HEK293 (cell line): Measurements from ENCODE around the gene DCST2.

Experiments
- EGR2 ChIP-seq: fragments of 450-650 bp; formaldehyde crosslinking; IDR thresholded peaks from 2 replicates; pipeline ENCODE4 v1.5.1; 2016; ENCODE audit warnings: low read depth, missing biosample characterization, missing genetic modification characterization
- GLIS1 ChIP-seq: fragments of 450-650 bp; formaldehyde crosslinking; IDR thresholded peaks from 2 replicates; pipeline ENCODE4 v1.5.1; 2016; ENCODE audit warnings: missing biosample characterization, missing genetic modification characterization
- OVOL3 ChIP-seq: fragments of 450-650 bp; formaldehyde crosslinking; IDR thresholded peaks from 2 replicates; pipeline ENCODE4 v1.5.1; 2016; ENCODE audit warnings: missing biosample characterization, missing genetic modification characterization
- SCRT2 ChIP-seq: fragments of 450-650 bp; formaldehyde crosslinking; IDR thresholded peaks from 2 replicates; pipeline ENCODE4 v1.5.1; 2016; ENCODE audit warnings: missing biosample characterization, missing genetic modification characterization
- SP2 ChIP-seq: fragments of 450-650 bp; formaldehyde crosslinking; IDR thresholded peaks from 2 replicates; pipeline ENCODE4 v1.5.1; 2016; ENCODE audit warnings: missing biosample characterization, missing genetic modification characterization
- WT1 ChIP-seq: fragments of 450-650 bp; formaldehyde crosslinking; IDR thresholded peaks from 2 replicates; pipeline ENCODE4 v1.5.1; 2016; ENCODE audit warnings: missing biosample characterization, missing genetic modification characterization
- ZBTB8A ChIP-seq: fragments of 450-650 bp; formaldehyde crosslinking; IDR thresholded peaks from 2 replicates; pipeline ENCODE4 v1.5.1; 2016; ENCODE audit warnings: missing biosample characterization, missing genetic modification characterization
- ZFP37 ChIP-seq: fragments of 450-650 bp; formaldehyde crosslinking; IDR thresholded peaks from 2 replicates; pipeline ENCODE4 v1.5.1; 2016; ENCODE audit warnings: missing biosample characterization, missing genetic modification characterization
- ZNF133 ChIP-seq: fragments of 450-650 bp; formaldehyde crosslinking; IDR thresholded peaks from 2 replicates; pipeline ENCODE4 v1.5.1; 2016; ENCODE audit warnings: missing biosample characterization, missing genetic modification characterization
- ZNF157 ChIP-seq: fragments of 450-650 bp; formaldehyde crosslinking; IDR thresholded peaks from 2 replicates; pipeline ENCODE4 v1.5.1; 2016; ENCODE audit warnings: missing biosample characterization, missing genetic modification characterization
- ZNF19 ChIP-seq: fragments of 450-650 bp; formaldehyde crosslinking; IDR thresholded peaks from 2 replicates; pipeline ENCODE4; 2016; ENCODE audit warnings: missing biosample characterization, missing genetic modification characterization, low read depth
- ZNF214 ChIP-seq: fragments of 450-650 bp; formaldehyde crosslinking; IDR thresholded peaks from 2 replicates; pipeline ENCODE4 v1.5.1; 2017; ENCODE audit warnings: missing biosample characterization, mild to moderate bottlenecking, missing genetic modification characterization, borderline replicate concordance
- ZNF221 ChIP-seq: fragments of 450-650 bp; formaldehyde crosslinking; IDR thresholded peaks from 2 replicates; pipeline ENCODE4 v1.5.1; 2017; ENCODE audit warnings: missing biosample characterization, missing genetic modification characterization, borderline replicate concordance
- ZNF239 ChIP-seq: fragments of 450-650 bp; formaldehyde crosslinking; IDR thresholded peaks from 2 replicates; pipeline ENCODE4 v1.5.1; 2016; ENCODE audit warnings: missing biosample characterization, missing genetic modification characterization
- ZNF266 ChIP-seq: fragments of 450-650 bp; formaldehyde crosslinking; IDR thresholded peaks from 2 replicates; pipeline ENCODE4 v1.5.1; 2016; ENCODE audit warnings: missing biosample characterization, missing genetic modification characterization, low read depth
- ZNF311 ChIP-seq: fragments of 450-650 bp; formaldehyde crosslinking; IDR thresholded peaks from 2 replicates; pipeline ENCODE4 v1.5.1; 2017; ENCODE audit warnings: missing biosample characterization, missing genetic modification characterization, borderline replicate concordance
- ZNF530 ChIP-seq: fragments of 450-650 bp; formaldehyde crosslinking; IDR thresholded peaks from 2 replicates; pipeline ENCODE4 v1.5.1; 2016; ENCODE audit warnings: low read depth, missing biosample characterization, missing genetic modification characterization
- ZNF558 ChIP-seq: fragments of 450-650 bp; formaldehyde crosslinking; IDR thresholded peaks from 2 replicates; pipeline ENCODE4 v1.5.1; 2016; ENCODE audit warnings: missing biosample characterization, missing genetic modification characterization
- ZNF561 ChIP-seq: fragments of 450-650 bp; IDR thresholded peaks from 2 replicates; pipeline ENCODE4 v1.5.1; 2018; ENCODE audit warnings: missing biosample characterization, missing genetic modification characterization, borderline replicate concordance
- ZNF626 ChIP-seq: fragments of 450-650 bp; sonication (Bioruptor Pico); formaldehyde crosslinking; IDR thresholded peaks from 2 replicates; pipeline ENCODE4 v1.5.1; 2018; ENCODE audit warnings: missing biosample characterization, missing genetic modification characterization, inconsistent platforms
- ZNF785 ChIP-seq: fragments of 450-650 bp; formaldehyde crosslinking; IDR thresholded peaks from 2 replicates; pipeline ENCODE4 v1.5.1; 2016; ENCODE audit warnings: missing biosample characterization, missing genetic modification characterization
- ZNF830 ChIP-seq: fragments of 450-650 bp; IDR thresholded peaks from 2 replicates; pipeline ENCODE4 v1.5.0; 2018; ENCODE audit warnings: missing biosample characterization, missing genetic modification characterization, low read depth, mild to moderate bottlenecking, moderate library complexity
- TF ChIP-seq, protein P1 (sequence below): fragments of 450-650 bp; formaldehyde crosslinking; IDR thresholded peaks from 2 replicates; pipeline ENCODE4 v1.5.0; 2017; ENCODE audit warnings: missing biosample characterization, missing genetic modification characterization, borderline replicate concordance
- TF ChIP-seq, protein P2 (sequence below): fragments of 450-650 bp; formaldehyde crosslinking; IDR thresholded peaks from 2 replicates; pipeline ENCODE4 v1.5.1; 2016; ENCODE audit warnings: missing biosample characterization, missing genetic modification characterization
- TF ChIP-seq, protein P3 (sequence below): fragments of 450-650 bp; formaldehyde crosslinking; IDR thresholded peaks from 2 replicates; pipeline ENCODE4 v1.5.1; 2016; ENCODE audit warnings: missing biosample characterization, missing genetic modification characterization
- TF ChIP-seq, protein P4 (sequence below): fragments of 450-650 bp; formaldehyde crosslinking; IDR thresholded peaks from 2 replicates; pipeline ENCODE4 v1.5.1; 2017; ENCODE audit warnings: missing biosample characterization, missing genetic modification characterization
- TF ChIP-seq, protein P5 (sequence below): fragments of 450-650 bp; formaldehyde crosslinking; IDR thresholded peaks from 2 replicates; pipeline ENCODE4 v1.5.1; 2016; ENCODE audit warnings: missing biosample characterization, missing genetic modification characterization
- TF ChIP-seq, protein P6 (sequence below): fragments of 450-650 bp; formaldehyde crosslinking; IDR thresholded peaks from 2 replicates; pipeline ENCODE4 v1.5.1; 2016; ENCODE audit warnings: missing biosample characterization, missing genetic modification characterization

DCST2 gene

DNA sequence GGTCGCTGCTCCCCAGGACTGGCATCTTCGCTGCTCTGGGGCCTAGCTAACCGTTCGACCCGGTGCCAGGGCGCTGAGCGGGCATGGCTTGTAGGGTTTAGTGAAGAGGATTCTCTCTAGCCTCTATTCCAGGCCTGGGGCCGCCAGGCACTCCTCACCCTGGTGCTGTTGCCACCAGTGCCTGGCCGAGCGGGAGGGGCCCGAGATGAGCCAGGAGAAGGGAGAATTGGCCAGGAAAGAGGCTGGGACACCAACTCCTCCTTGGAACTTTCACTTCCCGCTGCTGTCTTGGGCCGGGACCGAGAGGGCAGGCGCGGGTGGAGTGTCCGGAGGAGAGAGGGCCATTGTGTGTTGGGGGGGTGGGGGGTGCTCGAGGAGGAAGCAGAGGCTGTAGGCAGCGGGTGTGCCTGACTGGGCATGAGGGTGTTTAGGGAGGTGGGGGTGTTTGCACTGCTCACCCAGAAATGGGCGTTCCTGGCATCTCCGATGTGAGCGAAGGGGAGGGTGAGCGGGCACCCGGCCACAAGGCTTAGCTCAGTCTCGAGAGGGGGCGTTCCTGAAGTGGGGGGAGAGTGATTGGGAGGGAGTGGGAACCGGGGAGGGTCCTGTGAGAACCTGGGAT is 18.3 kb upstream of the DCST2 start (continued):
- TF ChIP-seq, protein P1, sequence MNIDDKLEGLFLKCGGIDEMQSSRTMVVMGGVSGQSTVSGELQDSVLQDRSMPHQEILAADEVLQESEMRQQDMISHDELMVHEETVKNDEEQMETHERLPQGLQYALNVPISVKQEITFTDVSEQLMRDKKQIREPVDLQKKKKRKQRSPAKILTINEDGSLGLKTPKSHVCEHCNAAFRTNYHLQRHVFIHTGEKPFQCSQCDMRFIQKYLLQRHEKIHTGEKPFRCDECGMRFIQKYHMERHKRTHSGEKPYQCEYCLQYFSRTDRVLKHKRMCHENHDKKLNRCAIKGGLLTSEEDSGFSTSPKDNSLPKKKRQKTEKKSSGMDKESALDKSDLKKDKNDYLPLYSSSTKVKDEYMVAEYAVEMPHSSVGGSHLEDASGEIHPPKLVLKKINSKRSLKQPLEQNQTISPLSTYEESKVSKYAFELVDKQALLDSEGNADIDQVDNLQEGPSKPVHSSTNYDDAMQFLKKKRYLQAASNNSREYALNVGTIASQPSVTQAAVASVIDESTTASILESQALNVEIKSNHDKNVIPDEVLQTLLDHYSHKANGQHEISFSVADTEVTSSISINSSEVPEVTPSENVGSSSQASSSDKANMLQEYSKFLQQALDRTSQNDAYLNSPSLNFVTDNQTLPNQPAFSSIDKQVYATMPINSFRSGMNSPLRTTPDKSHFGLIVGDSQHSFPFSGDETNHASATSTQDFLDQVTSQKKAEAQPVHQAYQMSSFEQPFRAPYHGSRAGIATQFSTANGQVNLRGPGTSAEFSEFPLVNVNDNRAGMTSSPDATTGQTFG (tag by site-specific recombination) = no peak
- TF ChIP-seq OVOL3 = no peak
- TF ChIP-seq EGR2 (tag by site-specific recombination) = peak; percentile 93
- no peak for TF ChIP-seq ZNF561 (tag by site-specific recombination)
- no peak for TF ChIP-seq ZNF311 (tag by site-specific recombination)
- no peak for TF ChIP-seq ZNF221
- TF ChIP-seq SCRT2 = no peak
- TF ChIP-seq ZNF558 (tag by site-specific recombination) = no peak
- no peak for TF ChIP-seq ZNF157
- TF ChIP-seq ZNF530 (tag by site-specific recombination) = no peak
- no peak for TF ChIP-seq ZNF626 (tag by site-specific recombination)
- peak; percentile 83 for TF ChIP-seq SP2
- TF ChIP-seq, protein P2, sequence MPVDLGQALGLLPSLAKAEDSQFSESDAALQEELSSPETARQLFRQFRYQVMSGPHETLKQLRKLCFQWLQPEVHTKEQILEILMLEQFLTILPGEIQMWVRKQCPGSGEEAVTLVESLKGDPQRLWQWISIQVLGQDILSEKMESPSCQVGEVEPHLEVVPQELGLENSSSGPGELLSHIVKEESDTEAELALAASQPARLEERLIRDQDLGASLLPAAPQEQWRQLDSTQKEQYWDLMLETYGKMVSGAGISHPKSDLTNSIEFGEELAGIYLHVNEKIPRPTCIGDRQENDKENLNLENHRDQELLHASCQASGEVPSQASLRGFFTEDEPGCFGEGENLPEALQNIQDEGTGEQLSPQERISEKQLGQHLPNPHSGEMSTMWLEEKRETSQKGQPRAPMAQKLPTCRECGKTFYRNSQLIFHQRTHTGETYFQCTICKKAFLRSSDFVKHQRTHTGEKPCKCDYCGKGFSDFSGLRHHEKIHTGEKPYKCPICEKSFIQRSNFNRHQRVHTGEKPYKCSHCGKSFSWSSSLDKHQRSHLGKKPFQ (tag by site-specific recombination) = no peak
- TF ChIP-seq, protein P3, sequence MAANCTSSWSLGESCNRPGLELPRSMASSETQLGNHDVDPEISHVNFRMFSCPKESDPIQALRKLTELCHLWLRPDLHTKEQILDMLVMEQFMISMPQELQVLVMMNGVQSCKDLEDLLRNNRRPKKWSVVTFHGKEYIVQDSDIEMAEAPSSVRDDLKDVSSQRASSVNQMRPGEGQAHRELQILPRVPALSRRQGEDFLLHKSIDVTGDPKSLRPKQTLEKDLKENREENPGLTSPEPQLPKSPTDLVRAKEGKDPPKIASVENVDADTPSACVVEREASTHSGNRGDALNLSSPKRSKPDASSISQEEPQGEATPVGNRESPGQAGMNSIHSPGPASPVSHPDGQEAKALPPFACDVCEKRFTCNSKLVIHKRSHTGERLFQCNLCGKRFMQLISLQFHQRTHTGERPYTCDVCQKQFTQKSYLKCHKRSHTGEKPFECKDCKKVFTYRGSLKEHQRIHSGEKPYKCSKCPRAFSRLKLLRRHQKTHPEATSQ (tag by site-specific recombination) = no peak
- TF ChIP-seq ZFP37 (tag by site-specific recombination) = no peak
- TF ChIP-seq WT1 (tag by site-specific recombination) = no peak
- TF ChIP-seq, protein P4, sequence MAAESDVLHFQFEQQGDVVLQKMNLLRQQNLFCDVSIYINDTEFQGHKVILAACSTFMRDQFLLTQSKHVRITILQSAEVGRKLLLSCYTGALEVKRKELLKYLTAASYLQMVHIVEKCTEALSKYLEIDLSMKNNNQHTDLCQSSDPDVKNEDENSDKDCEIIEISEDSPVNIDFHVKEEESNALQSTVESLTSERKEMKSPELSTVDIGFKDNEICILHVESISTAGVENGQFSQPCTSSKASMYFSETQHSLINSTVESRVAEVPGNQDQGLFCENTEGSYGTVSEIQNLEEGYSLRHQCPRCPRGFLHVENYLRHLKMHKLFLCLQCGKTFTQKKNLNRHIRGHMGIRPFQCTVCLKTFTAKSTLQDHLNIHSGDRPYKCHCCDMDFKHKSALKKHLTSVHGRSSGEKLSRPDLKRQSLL (tag by site-specific recombination) = no peak
- TF ChIP-seq ZNF785 (tag by site-specific recombination) = no peak
- peak; percentile 99 for TF ChIP-seq ZBTB8A (tag by site-specific recombination)
- no peak for TF ChIP-seq ZNF830 (tag by site-specific recombination)
- TF ChIP-seq, protein P5, sequence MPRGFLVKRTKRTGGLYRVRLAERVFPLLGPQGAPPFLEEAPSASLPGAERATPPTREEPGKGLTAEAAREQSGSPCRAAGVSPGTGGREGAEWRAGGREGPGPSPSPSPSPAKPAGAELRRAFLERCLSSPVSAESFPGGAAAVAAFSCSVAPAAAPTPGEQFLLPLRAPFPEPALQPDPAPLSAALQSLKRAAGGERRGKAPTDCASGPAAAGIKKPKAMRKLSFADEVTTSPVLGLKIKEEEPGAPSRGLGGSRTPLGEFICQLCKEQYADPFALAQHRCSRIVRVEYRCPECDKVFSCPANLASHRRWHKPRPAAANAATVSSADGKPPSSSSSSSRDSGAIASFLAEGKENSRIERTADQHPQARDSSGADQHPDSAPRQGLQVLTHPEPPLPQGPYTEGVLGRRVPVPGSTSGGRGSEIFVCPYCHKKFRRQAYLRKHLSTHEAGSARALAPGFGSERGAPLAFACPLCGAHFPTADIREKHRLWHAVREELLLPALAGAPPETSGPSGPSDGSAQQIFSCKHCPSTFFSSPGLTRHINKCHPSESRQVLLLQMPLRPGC (tag by site-specific recombination) = no peak
- TF ChIP-seq ZNF133 (tag by site-specific recombination) = no peak
- no peak for TF ChIP-seq ZNF266 (tag by site-specific recombination)
- TF ChIP-seq ZNF19 (tag by site-specific recombination) = no peak
- TF ChIP-seq ZNF239 (tag by site-specific recombination) = no peak
- no peak for TF ChIP-seq ZNF214 (tag by site-specific recombination)
- TF ChIP-seq GLIS1 = no peak
- TF ChIP-seq, protein P6, sequence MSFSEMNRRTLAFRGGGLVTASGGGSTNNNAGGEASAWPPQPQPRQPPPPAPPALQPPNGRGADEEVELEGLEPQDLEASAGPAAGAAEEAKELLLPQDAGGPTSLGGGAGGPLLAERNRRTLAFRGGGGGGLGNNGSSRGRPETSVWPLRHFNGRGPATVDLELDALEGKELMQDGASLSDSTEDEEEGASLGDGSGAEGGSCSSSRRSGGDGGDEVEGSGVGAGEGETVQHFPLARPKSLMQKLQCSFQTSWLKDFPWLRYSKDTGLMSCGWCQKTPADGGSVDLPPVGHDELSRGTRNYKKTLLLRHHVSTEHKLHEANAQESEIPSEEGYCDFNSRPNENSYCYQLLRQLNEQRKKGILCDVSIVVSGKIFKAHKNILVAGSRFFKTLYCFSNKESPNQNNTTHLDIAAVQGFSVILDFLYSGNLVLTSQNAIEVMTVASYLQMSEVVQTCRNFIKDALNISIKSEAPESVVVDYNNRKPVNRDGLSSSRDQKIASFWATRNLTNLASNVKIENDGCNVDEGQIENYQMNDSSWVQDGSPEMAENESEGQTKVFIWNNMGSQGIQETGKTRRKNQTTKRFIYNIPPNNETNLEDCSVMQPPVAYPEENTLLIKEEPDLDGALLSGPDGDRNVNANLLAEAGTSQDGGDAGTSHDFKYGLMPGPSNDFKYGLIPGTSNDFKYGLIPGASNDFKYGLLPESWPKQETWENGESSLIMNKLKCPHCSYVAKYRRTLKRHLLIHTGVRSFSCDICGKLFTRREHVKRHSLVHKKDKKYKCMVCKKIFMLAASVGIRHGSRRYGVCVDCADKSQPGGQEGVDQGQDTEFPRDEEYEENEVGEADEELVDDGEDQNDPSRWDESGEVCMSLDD = no peak
